CD4-positive, alpha-beta T cell (primary cell): Measurements from ENCODE around the gene LRRC39. TPM values are rescaled to one million over a fixed set of nuclear protein-coding genes. Genes with fewer than 3 reads are reported as not detected.

Experiments used
- ATAC-seq: fragments of 200-7000 bp; cut with Tn5 transposase; one replicate; pipeline ENCODE4 v1.10.0; 2022; ENCODE audit warnings: mild to moderate bottlenecking; ENCODE audit not compliant: poor library complexity
- CTCF ChIA-PET: fragments of 350-600 bp; sonication (Branson Sonifier 250); formaldehyde crosslinking; loops from one replicate; lab custom pipeline; 2021; ENCODE audit warnings: antibody characterized with exemption, inconsistent platforms; lab: Charles Lee
- POLR2A ChIA-PET: fragments of 350-600 bp; sonication (Branson Sonifier 250); formaldehyde crosslinking; loops from one replicate; lab custom pipeline; 2021; ENCODE audit warnings: antibody characterized with exemption, inconsistent platforms; lab: Charles Lee
- DNase-seq, 14 experiments: peaks; one replicate each; pipeline ENCODE4 v3.0.0-alpha.2; 2013 to 2020; ENCODE audit warnings: mixed read lengths in 2 of 14
- H3K27ac ChIP-seq, 2 donors: one replicate each; pipeline versions ENCODE4 v1.5.1 to v1.7.0; 2013; ENCODE audit warnings: low read length in 2 of 2, low read depth in 1 of 2, mild to moderate bottlenecking in 1 of 2
- H3K27me3 ChIP-seq, 2 experiments: 1 replicate in 1 of 2; 2 replicates in 1 of 2; pipeline versions ENCODE4 v1.6.1 to v1.7.0; 2013; ENCODE audit warnings: low read length in 2 of 2, control low read depth in 1 of 2, mild to moderate bottlenecking in 1 of 2, moderate library complexity in 1 of 2; ENCODE audit not compliant: insufficient read depth in 2 of 2, control insufficient read depth in 1 of 2
- H3K36me3 ChIP-seq: one replicate; pipeline ENCODE4 v1.6.1; 2013; ENCODE audit warnings: low read length, control low read depth; ENCODE audit not compliant: insufficient read depth
- H3K4me1 ChIP-seq: one replicate; pipeline ENCODE4 v1.6.1; 2013; ENCODE audit warnings: low read length, control low read depth; ENCODE audit not compliant: insufficient read depth
- H3K4me3 ChIP-seq: one replicate; pipeline ENCODE4 v1.5.1; 2013; ENCODE audit warnings: mild to moderate bottlenecking, low read length, moderate library complexity
- H3K9me3 ChIP-seq, 2 experiments: 1 replicate in 1 of 2; 2 replicates in 1 of 2; pipeline versions ENCODE4 v1.6.1 to v1.7.0; 2013; ENCODE audit warnings: low read length in 2 of 2, mild to moderate bottlenecking in 2 of 2, control low read depth in 1 of 2, moderate library complexity in 1 of 2; ENCODE audit not compliant: control insufficient read depth in 1 of 2, insufficient read depth in 1 of 2
- H3K27ac Mint-ChIP-seq: one replicate; pipeline ENCODE4 v1.8.0; 2020; ENCODE audit warnings: mixed read lengths
- H3K27me3 Mint-ChIP-seq: one replicate; pipeline ENCODE4 v1.8.0; 2021; ENCODE audit warnings: mixed read lengths
- H3K36me3 Mint-ChIP-seq: one replicate; pipeline ENCODE4 v1.8.0; 2021; ENCODE audit warnings: low read depth, mixed read lengths
- H3K4me1 Mint-ChIP-seq: one replicate; pipeline ENCODE4 v1.8.0; 2021; ENCODE audit warnings: low read depth, mixed read lengths
- H3K4me3 Mint-ChIP-seq: one replicate; pipeline ENCODE4 v1.8.0; 2020; ENCODE audit warnings: mild to moderate bottlenecking, mixed read lengths
- H3K9me3 Mint-ChIP-seq: one replicate; pipeline ENCODE4 v1.8.0; 2020; ENCODE audit warnings: mixed read lengths
- intact Hi-C, 2 experiments: fragments of 100-400 bp; cut with DNase I in 1 of 2; cut with micrococcal nuclease in 1 of 2; formaldehyde crosslinking; loops; one replicate each; pipeline versions ENCODE4 v1.15.1 to v1.9.0; 2023 to 2025; cut with DNase I, micrococcal nuclease
- total RNA-seq, 174 experiments: library from RNA in 2 of 174; stranded (reverse) in 2 of 174; gene quantifications; one replicate each; pipeline ENCODE4 v1.2.3 and lab custom pipeline; 2021 to 2026
- TF ChIP-seq, protein P1 (sequence below): fragments of 200-600 bp; IDR thresholded peaks from one replicate; pipeline ENCODE4 v1.8.0; 2022; ENCODE audit warnings: antibody characterized with exemption, mild to moderate bottlenecking

Gene LRRC39
- total RNA-seq, 2 experiments from 2014 or later = 1.3 to 1.4 TPM

DNA sequence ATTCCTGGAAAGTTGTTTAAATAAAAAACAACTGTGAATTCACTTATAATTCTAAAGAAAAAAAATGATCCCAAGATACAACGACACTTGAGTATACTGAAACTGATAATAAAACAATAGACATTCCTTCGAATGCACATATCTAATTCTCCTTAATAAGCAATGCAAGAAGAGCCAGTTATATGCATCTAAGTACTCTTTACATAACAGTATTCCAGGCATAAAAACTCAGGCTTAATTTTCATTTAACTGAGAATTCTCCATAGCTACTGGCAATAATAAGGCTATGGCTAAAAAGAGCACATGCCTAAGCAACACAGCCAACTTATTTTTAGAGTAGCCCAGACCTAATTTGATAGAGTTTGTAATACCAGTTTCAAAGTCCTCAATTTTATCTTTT is 76.5 kb downstream of the LRRC39 start:
- Histone ChIP-seq H3K4me1 (no peaks in the 10 kb centered on the region), H3K4me3 (no peak overlapping the region), H3K27ac (no peak overlapping the region), H3K36me3 (peaks cover 20% of the 10 kb centered on the region), H3K9me3 (no peaks in the 10 kb centered on the region), H3K27me3 (no peaks in the 10 kb centered on the region)
- TF ChIP-seq, protein P1, sequence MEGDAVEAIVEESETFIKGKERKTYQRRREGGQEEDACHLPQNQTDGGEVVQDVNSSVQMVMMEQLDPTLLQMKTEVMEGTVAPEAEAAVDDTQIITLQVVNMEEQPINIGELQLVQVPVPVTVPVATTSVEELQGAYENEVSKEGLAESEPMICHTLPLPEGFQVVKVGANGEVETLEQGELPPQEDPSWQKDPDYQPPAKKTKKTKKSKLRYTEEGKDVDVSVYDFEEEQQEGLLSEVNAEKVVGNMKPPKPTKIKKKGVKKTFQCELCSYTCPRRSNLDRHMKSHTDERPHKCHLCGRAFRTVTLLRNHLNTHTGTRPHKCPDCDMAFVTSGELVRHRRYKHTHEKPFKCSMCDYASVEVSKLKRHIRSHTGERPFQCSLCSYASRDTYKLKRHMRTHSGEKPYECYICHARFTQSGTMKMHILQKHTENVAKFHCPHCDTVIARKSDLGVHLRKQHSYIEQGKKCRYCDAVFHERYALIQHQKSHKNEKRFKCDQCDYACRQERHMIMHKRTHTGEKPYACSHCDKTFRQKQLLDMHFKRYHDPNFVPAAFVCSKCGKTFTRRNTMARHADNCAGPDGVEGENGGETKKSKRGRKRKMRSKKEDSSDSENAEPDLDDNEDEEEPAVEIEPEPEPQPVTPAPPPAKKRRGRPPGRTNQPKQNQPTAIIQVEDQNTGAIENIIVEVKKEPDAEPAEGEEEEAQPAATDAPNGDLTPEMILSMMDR = no peak
- H3K4me3 Mint-ChIP-seq = no peak overlapping the region
- no peaks in the 10 kb centered on the region for H3K27me3 Mint-ChIP-seq
- ChIA-PET POLR2A (interaction anchor here (1.1 kb wide), 1 partner anchor 125 kb away, joined by 3 read pairs; no protein-coding TSS in a partner anchor), CTCF (no interaction called here)
- no peak for ATAC-seq
- H3K4me1 Mint-ChIP-seq = no peaks in the 10 kb centered on the region
- H3K9me3 Mint-ChIP-seq = no peaks in the 10 kb centered on the region
- peaks cover 63% of the 10 kb centered on the region for H3K36me3 Mint-ChIP-seq
- no peak for DNase-seq
- no peak overlapping the region for H3K27ac Mint-ChIP-seq
- intact Hi-C loops = no loop called here

DNA sequence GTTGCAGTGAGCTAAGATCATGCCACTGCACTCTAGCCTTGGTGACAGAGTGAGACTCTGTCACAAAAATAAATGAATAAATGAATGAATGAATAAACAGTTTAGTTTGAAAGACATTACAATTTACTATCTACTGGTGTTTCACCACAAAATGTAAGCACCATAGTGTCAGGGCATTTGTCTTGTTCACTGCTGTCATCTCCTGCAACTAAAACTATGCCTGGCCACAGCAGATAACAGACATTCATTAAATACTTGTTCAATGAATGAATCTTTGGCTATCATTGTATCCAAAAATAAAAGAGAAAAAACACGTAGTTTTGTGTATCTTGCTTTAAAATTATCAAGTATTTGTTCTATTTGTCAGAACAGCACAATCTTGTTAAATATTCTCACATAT is 77.9 kb downstream of the LRRC39 start:
- H3K27ac ChIP-seq = no peak overlapping the region
- no peaks in the 10 kb centered on the region for H3K4me1 Mint-ChIP-seq
- intact Hi-C loops = no loop called here
- no peaks in the 10 kb centered on the region for H3K27me3 Mint-ChIP-seq
- no peak overlapping the region for H3K4me3 Mint-ChIP-seq
- no peaks in the 10 kb centered on the region for H3K9me3 Mint-ChIP-seq
- no peak for ATAC-seq
- ChIA-PET CTCF (no interaction called here), POLR2A (no interaction called here)
- H3K4me1 ChIP-seq = no peaks in the 10 kb centered on the region
- no peak for DNase-seq
- no peaks in the 10 kb centered on the region for H3K27me3 ChIP-seq
- TF ChIP-seq, protein P1 = no peak
- H3K27ac Mint-ChIP-seq = no peak overlapping the region
- peaks cover 67% of the 10 kb centered on the region for H3K36me3 Mint-ChIP-seq
- H3K4me3 ChIP-seq = no peak overlapping the region
- H3K9me3 ChIP-seq = peaks cover 0 to under 1% of the 10 kb centered on the region in 2 experiments
- peaks cover 17% of the 10 kb centered on the region for H3K36me3 ChIP-seq

Other genes with a start within 250 kb of the LRRC39 start
- 10 to 100 TPM; 20.2 to 24.6 TPM for gene SLC35A3, start 208.3 kb downstream of the LRRC39 start, total RNA-seq
- gene SASS6, start 45.3 kb downstream of the LRRC39 start, total RNA-seq = 1 to 10 TPM; 1.7 to 1.8 TPM
- gene TRMT13, start 45.1 kb downstream of the LRRC39 start, total RNA-seq = 1 to 10 TPM; 6.3 to 6.9 TPM
- 1 to 10 TPM; 5.3 to 5.4 TPM for gene DBT, start 71.6 kb upstream of the LRRC39 start, total RNA-seq
- 10 to 100 TPM; 62.1 to 67.1 TPM for gene RTCA, start 88.0 kb upstream of the LRRC39 start, total RNA-seq
- 100 to 1,000 TPM; 174 to 182 TPM for gene CDC14A, start 174.2 kb upstream of the LRRC39 start, total RNA-seq